Endodermal cell (in vitro differentiated cells): ENCODE measurements around the gene C2orf81. TPM values are rescaled to one million over a fixed set of nuclear protein-coding genes. Genes with fewer than 3 reads are reported as not detected.
A peak's percentile ranks its signal among the peaks of the same experiment; 100 is the strongest.

Source experiments
- DNase-seq: peaks from one replicate; pipeline ENCODE4 v3.0.0-alpha.2; 2017
- H3K27ac ChIP-seq: 2 replicates; pipeline ENCODE4 v1.5.1; 2013; ENCODE audit warnings: mild to moderate bottlenecking, low read depth, low read length, moderate library complexity
- H3K27me3 ChIP-seq: 2 replicates; pipeline ENCODE4 v1.6.1; 2013; ENCODE audit warnings: mild to moderate bottlenecking, low read length, moderate library complexity; ENCODE audit not compliant: insufficient read depth, control insufficient read depth, poor library complexity, severe bottlenecking
- H3K36me3 ChIP-seq: 2 replicates; pipeline ENCODE4 v1.7.0; 2013; ENCODE audit warnings: mild to moderate bottlenecking, low read length, moderate library complexity; ENCODE audit not compliant: control insufficient read depth, insufficient read depth
- H3K4me1 ChIP-seq: one replicate; pipeline ENCODE4 v1.7.0; 2013; ENCODE audit warnings: low read length; ENCODE audit not compliant: control insufficient read depth, insufficient read depth
- H3K4me3 ChIP-seq: 2 replicates; pipeline ENCODE4 v1.5.1; 2013; ENCODE audit warnings: mild to moderate bottlenecking, low read length, moderate library complexity
- H3K9ac ChIP-seq: 2 replicates; pipeline ENCODE4 v1.6.1; 2013; ENCODE audit warnings: mild to moderate bottlenecking, low read length, moderate library complexity; ENCODE audit not compliant: poor library complexity, severe bottlenecking; ENCODE audit errors: extremely low read depth
- H3K9me3 ChIP-seq: 2 replicates; pipeline ENCODE4 v1.6.1; 2013; ENCODE audit warnings: mild to moderate bottlenecking, low read length, moderate library complexity; ENCODE audit not compliant: control insufficient read depth
- H3K27ac Mint-ChIP-seq: 2 replicates; pipeline ENCODE4 v1.8.0; 2020; ENCODE audit warnings: mixed read lengths
- H3K27me3 Mint-ChIP-seq: 2 replicates; pipeline ENCODE4 v1.8.0; 2021; ENCODE audit warnings: mild to moderate bottlenecking, mixed read lengths; ENCODE audit not compliant: insufficient read depth
- H3K36me3 Mint-ChIP-seq: 2 replicates; pipeline ENCODE4 v1.8.0; 2020; ENCODE audit warnings: low read depth, mixed read lengths
- H3K4me1 Mint-ChIP-seq: 2 replicates; pipeline ENCODE4 v1.8.0; 2020; ENCODE audit warnings: mixed read lengths
- H3K4me3 Mint-ChIP-seq: 2 replicates; pipeline ENCODE4 v1.8.0; 2020; ENCODE audit warnings: mild to moderate bottlenecking, moderate library complexity, mixed read lengths
- H3K9me3 Mint-ChIP-seq: 2 replicates; pipeline ENCODE4 v1.8.0; 2020; ENCODE audit warnings: mild to moderate bottlenecking, mixed read lengths
- CTCF ChIP-seq: fragments of 200-600 bp; sonication (generic); conservative IDR thresholded peaks from 2 replicates; pipeline ENCODE4 v1.5.0; 2021; ENCODE audit warnings: antibody characterized with exemption, mild to moderate bottlenecking
- WGBS, 2 experiments: methylation state at CpG; one replicate each; pipeline versions ENCODE4 v1.1.5 to v1.1.7; 2013; ENCODE audit warnings: missing lambda C conversion rate in 2 of 2, mixed read lengths in 1 of 2; ENCODE audit not compliant: insufficient coverage in 1 of 2, insufficient read length in 1 of 2; 5-methylcytosine and 5-hydroxymethylcytosine counted together
- total RNA-seq, 2 donors: library from RNA; stranded (reverse); fragmentation: NEBNext Ultra II Directional in 1 of 2; extraction: Animal tissue kit (Norgen Biotek cat#: 25700) in 1 of 2; gene quantifications; 2 replicates in 1 of 2; 3 replicates in 1 of 2; pipeline ENCODE4 v1.2.1, GENCODE V29; 2021

Gene C2orf81
- total RNA-seq, 2 donors from 2014 or later, result 3.8 to 4.8 TPM

GRCh38 chr2:74392449-74392743 is 29.0 kb downstream of the C2orf81 start:
- Mint-ChIP-seq H3K27ac (peak overlapping the region; percentile 38), H3K4me3 (peak overlapping the region; percentile 83), H3K4me1 (peaks cover 7% of the 10 kb centered on the region), H3K36me3 (no peaks in the 10 kb centered on the region), H3K27me3 (peaks cover 2% of the 10 kb centered on the region), H3K9me3 (no peaks in the 10 kb centered on the region)
- Histone ChIP-seq H3K9ac (no peak overlapping the region), H3K27ac (no peak overlapping the region), H3K9me3 (no peaks in the 10 kb centered on the region), H3K4me1 (no peaks in the 10 kb centered on the region), H3K4me3 (peak overlapping the region; percentile 93), H3K27me3 (no peaks in the 10 kb centered on the region), H3K36me3 (peaks cover 6% of the 10 kb centered on the region)
- no peak for DNase-seq
- no peak for TF ChIP-seq CTCF
- 83 to 85% methylated on average over 8 to 13 of the region's 13 CpGs for WGBS, 2 experiments

GRCh38 chr2:74391580-74392448 is 29.6 kb downstream of the C2orf81 start:
- H3K9me3 ChIP-seq, result no peaks in the 10 kb centered on the region
- no peaks in the 10 kb centered on the region for H3K36me3 Mint-ChIP-seq
- H3K36me3 ChIP-seq, result peaks cover 6% of the 10 kb centered on the region
- H3K4me3 ChIP-seq, result peak overlapping the region; percentile 93
- H3K4me1 ChIP-seq, result no peaks in the 10 kb centered on the region
- H3K27me3 ChIP-seq, result no peaks in the 10 kb centered on the region
- peak; percentile 99 for TF ChIP-seq CTCF
- peaks cover 2% of the 10 kb centered on the region for H3K27me3 Mint-ChIP-seq
- peak overlapping the region; percentile 95 for H3K9ac ChIP-seq
- peaks cover 7% of the 10 kb centered on the region for H3K4me1 Mint-ChIP-seq
- H3K27ac Mint-ChIP-seq, result peak overlapping the region; percentile 99
- DNase-seq, result peak; percentile 98
- peak overlapping the region; percentile 83 for H3K4me3 Mint-ChIP-seq
- 3 to 7% methylated on average over 25 to 62 of the region's 62 CpGs for WGBS, 2 experiments
- H3K9me3 Mint-ChIP-seq, result no peaks in the 10 kb centered on the region
- peak overlapping the region; percentile 99 for H3K27ac ChIP-seq

- H3K27ac ChIP-seq, result no peak overlapping the region
- no peak for DNase-seq
- Mint-ChIP-seq H3K27me3 (peaks cover 2% of the 10 kb centered on the region), H3K27ac (peak overlapping the region; percentile 96), H3K4me3 (peak overlapping the region; percentile 83), H3K9me3 (no peaks in the 10 kb centered on the region), H3K4me1 (peaks cover 7% of the 10 kb centered on the region), H3K36me3 (no peaks in the 10 kb centered on the region)
- H3K4me3 ChIP-seq, result peak overlapping the region; percentile 93
- H3K36me3 ChIP-seq, result peaks cover 10% of the 10 kb centered on the region
- no peak for TF ChIP-seq CTCF
- 0 to 1% methylated on average over 6 to 11 of the region's 11 CpGs for WGBS, 2 experiments
- H3K9ac ChIP-seq, result peak overlapping the region; percentile 95
- no peaks in the 10 kb centered on the region for H3K27me3 ChIP-seq
- no peaks in the 10 kb centered on the region for H3K4me1 ChIP-seq
- no peaks in the 10 kb centered on the region for H3K9me3 ChIP-seq
Measured at GRCh38 chr2:74391209-74391579, 30.2 kb downstream of the C2orf81 start.
